Limb (tissue), 2 donors: ENCODE measurements around the gene C1orf159.
"Not testable (repeated sequence)": the region's sequence is repeated elsewhere in the genome, so short reads cannot be mapped to it uniquely, and the experiment has no call there.

Experiments used
- DNase-seq, 2 donors: peaks; one replicate each; pipeline ENCODE4 v3.0.0-alpha.2; 2016; ENCODE audit errors: extremely low spot score in 2 of 2

C1orf159 gene

DNA sequence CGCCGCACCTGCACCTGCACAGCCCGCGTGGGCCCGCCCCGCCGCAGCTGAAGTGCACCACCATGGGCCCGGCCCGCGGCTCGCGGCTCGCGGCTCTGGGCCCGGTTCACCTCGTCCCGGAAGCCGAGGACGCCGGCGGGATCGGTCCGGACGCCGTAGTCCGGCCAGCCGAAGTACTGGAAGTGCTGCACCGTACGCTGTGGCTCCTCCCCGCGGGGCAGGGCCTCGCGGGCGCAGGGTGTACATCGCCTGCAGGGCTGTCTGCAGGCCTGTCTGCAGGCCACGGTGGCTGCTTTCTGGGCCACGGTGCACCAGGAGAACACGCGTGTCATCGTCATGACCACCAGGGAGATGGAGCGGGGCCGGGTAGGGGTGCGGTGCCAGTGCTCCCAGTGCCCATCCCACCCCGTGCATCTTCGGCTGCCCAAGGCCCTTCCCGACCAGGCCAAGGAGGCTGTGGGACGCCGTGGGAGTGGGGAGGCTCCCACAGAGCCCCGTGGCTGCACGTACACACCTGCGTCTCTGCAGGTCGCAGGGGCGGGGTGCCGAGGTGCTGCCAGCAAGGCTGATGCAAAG is 48.5 kb downstream of the C1orf159 start:
- DNase-seq = no peak

DNA sequence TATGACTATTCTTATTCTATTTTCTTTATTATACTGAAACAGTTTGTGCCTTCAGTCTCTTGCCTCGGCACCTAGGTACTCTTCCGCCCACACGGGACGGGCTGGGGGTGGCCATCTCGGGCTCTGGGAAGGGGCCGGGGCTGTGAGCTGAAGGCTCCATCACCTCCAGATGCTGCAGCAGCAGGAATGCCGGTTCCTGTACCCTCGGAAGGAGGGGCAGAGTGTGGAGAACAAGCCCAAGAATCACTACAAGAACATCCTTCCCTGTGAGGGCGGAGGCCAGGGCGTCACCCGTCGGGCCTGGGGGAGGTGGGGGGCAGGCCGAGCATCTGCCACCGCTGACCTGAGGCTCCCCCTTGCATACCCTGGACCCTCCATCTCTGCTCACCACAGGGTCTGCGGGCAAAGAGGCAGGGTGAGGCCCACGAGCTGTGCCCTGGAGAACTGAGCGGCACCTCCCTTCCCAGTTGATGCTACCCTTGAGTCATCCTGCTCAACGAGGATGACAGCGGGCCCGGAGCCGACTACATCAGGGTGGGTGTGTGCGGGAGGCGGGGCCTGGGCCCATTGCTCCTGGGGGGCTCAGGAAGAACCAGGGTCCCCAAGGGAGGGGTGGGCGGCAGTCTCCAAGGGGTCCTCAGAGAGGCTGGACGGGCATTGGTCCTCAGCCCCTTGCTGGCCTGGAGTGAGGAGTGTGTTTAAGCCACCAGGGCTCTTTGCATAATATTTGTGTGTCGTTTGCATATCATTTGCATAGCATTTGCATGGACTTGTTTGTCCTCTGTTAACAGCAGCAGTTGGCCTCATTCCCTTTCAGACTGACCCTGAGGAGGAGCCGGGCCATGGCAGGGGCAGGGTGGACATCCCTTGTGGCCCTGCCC is 49.2 kb downstream of the C1orf159 start:
- no peak for DNase-seq

DNA sequence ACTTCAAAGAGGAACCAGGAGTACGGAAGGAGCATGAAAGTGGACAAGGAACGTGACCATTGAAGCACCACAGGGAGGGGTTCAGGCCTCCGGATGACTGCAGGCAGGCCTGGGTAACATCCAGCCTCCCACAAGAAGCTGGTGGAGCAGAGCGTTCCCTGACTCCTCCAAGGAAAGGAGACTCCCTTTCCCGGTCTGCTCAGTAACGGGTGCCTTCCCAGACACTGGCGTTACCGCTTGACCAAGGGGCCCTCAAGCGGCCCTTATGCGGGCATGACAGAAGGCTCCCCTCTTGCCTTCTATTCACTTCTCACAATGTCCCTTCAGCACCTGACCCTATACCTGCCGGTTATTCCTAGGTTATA is 50.0 kb downstream of the C1orf159 start:
- not testable (repeated sequence) for DNase-seq

DNA sequence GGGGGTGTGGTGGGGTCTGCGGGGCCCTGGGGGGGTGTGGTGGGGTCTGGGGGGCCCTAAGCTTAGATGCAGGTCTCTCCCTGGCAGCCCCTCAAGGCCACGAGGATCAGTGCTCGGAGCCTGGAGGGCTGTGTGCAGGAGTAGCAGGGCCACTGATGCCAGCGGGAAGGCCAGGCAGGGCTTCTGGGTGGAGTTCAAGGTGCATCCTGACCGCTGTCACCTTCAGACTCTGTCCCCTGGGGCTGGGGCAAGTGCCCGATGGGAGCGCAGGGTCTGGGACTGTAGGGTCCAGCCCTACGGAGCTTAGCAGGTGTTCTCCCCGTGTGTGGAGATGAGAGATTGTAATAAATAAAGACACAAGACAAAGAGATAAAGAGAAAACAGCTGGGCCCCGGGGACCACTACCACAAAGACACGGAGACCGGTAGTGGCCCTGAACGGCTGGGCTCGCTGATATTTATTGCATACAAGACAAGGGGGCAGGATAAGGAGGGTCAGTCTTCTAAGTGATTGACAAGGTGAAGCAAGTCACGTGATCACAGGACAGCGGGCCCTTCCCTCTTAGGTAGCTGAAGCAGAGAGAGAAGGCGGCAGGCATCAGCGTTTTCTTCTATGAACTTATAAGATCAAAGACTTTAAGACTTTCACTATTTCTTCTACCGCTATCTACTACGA is 50.5 kb downstream of the C1orf159 start:
- DNase-seq = no peak

DNA sequence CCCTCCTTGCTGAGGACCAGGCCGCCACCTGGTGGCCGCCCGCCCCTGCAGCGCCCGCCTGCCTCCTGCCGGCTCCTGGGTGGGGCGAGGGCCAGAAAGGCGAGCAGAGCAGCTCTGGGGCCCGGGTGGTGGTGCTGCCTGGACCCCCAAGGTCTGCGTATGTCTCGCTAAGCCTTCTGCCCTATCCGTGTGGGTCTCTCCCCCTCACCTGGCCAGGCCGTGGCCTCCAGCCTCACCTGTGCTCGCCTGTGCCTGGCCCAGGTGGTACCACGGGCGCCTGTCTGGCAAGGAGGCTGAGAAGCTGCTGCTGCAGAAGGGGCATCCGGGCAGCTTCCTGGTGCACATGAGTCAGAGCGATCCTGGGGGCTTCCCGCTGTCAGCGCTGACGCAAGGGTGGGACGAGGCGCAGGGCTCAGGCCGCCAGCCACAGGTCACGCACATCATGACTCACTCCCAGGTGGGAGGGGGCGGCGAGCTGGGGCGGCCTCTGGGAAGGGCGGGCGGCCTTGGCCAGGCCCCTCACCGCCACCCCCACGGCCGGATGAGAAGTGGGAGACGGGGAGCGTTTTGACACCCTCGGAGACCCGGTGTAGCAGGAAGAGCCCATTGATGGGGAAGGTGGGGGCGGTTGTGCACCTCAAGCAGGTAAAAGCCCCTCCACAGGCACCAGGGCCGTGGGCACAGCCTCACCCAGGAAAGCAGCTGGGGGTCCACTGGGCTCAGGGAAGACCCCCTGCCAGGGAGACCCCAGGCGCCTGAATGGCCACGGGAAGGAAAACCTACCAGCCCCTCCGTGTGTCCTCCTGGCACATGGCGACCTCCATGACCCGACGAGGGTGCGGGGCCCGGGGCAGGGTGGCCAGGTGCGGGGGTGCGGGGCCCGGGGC is 51.7 kb downstream of the C1orf159 start:
- DNase-seq = peak in 1 of 2 donors; percentile 72

DNA sequence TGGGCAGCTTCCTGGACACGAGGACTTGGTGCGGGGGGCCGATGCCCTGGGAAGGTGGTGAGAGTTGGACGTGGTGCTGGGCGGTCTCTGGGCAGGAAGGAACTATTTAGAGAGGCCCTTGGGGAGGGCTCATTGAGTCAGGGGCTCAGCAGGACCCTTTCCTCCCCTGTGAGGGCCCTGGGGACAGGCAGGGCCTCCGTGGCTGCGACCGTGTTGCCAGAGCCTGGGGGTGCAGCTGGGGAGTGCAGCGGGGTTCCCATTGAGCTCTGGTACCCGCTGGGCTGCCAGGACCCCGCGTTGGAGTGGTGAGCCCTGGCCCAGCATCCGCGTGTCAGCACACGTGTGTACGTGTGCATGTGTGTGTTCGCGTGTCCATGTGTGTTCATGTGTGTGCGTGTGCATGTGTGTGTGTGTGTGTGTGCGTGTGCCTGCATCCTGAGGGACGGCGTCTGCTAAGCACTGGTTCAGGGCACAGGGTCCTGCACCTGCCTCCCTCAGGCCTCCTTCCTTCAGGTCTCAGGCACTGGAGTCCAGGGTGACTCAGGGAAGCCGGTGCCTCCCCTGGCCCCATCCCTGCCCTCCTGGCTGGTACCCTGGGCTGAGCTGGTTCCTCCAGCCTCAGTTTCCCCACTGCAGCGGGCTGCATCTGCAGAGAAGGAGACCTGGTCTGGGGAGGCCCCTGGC is 52.5 kb downstream of the C1orf159 start:
- DNase-seq = no peak

DNA sequence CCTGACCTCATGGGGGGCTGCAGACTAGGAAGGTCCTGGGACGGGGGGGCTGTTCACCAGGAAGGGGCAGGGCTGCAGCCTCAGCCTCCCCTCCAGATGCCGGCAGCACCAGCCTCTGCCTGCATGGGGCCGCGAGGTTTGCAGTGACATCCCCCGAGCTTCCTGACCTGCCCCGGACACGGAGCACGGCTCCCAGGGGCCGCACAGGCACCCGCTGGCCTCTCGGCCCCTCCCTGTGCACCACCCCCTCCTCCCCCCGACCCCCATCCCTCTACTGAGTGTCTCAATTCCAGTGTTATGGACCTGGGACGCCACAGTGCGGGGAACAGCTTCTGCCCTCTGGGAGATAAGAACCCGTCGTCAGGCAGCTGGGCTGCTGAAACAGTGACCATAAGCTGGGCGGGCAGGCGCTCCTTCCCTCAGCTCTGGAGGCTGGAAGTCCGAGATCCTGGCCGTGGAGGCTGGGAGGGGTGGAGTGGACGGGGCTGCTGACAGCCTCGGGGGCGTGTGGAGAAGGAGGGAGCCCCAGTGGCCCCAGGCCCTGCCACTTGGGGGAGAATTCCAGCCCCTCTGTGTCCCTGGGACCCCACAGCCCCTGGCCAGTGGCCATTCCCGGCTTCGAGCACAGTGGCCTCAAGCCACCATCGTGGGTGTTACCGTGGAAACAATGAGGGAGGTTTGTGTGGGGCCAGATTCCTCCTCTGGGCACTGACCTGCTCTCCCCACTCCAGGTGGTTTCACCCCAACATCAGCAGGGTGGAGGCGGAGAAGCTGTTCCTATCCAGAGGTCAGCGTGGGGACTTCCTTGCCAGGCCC is 53.3 kb downstream of the C1orf159 start:
- DNase-seq = no peak

DNA sequence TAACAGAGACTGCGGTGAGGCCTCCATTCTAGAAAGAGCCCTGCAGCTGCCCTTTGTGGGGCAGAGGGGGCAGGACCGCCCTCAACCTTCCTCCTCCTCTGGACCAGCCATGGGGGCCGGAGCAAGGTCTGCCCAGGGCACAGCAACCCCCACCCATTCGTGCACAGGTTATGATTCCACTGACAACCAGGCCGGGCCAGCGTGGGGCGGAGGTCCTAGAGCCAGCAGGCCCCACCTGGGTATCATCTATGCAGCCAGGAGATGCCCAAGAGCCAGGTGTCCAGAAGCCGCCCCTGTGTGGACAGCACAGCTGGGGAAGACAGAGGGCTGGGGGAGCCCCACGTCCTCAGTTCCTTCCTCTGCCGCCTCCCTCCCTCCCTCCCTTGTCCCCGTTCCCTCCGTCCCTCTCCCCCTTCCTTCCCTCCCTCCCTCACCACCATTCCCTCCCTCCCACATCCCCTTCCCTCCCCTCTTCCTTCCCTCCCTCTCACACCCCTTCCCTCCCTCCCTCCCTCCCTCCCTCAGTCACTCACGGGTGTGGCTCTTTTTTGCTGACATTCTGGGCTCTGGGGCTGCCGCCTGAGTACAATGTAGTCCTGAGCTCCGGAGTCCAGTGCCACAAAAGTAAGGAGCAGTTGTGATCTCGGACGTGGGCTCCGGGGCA is 54.1 kb downstream of the C1orf159 start:
- DNase-seq = no peak

DNA sequence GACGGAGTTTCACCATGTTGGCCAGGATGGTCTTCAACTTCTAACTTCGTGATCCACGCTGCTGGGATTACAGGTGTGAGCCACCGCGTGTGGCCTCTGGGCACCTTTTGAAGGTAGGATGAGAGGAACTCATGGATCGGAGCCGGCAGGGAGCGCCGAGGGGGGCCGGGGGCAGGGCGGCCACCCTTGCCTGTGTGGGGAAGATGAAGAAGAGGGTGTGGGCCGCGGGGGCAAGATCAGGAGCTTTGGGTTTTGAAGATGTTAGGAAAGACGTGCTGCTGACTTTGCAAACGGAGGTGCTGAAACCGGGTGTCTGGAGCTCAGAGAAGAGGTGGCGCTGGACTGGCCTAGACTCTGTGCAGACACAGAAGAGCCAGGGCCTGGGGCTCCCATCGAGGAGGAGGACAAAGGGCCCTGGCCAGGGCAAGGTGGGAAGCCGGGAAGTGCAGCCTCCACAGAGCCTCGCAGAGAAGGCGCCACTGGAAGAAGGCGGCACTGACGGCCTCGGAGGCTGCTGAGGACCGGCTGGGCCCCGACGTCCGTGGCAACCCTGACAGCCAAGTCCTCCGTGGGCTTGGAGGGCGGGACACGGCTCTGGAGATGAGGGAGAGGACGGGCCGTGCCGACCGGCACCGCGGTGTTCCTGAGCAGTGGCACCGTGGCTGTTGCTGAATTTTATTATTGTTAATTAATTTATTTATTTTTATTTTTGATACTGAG is 55.4 kb downstream of the C1orf159 start:
- DNase-seq = no peak

DNA sequence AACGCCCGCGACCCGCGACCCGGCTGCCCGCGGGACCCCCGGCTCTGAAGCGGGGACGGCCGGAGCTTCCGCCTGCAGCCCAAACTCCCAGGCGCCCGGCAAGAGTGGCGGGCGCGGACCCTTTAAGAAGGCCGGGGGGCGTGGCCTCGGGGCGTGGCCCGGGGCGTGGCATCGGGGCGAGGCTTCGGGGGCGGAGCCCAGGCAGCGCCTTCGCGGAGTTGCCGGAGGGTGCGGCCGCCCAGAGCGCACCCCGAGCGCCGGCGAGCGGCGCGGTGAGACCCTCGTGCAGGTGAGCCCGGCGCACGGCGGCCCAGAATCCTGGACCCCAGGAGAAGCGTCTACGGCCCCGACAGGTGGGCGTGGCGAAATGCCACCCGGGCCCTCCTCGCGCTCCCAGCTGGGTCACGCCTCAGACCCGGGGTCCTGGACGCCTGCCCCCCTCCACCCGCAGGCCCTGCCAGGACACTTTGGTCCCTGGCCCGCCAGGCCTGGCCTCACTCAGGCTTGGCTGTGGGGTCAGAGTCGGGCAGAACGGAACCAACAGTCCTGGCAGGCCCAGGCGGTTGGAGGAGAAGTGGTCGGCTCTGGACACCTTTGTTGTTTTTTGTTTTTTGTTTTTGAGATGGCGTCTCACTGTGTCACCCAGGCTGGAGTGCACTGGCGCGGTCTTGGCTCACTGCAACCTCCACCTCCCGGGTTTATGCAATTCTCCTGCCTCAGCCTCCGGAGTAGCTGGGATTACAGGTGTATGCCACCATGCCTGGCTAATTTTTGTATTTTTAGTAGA is 56.2 kb downstream of the C1orf159 start:
- DNase-seq = peak; percentile 36 to 89

DNA sequence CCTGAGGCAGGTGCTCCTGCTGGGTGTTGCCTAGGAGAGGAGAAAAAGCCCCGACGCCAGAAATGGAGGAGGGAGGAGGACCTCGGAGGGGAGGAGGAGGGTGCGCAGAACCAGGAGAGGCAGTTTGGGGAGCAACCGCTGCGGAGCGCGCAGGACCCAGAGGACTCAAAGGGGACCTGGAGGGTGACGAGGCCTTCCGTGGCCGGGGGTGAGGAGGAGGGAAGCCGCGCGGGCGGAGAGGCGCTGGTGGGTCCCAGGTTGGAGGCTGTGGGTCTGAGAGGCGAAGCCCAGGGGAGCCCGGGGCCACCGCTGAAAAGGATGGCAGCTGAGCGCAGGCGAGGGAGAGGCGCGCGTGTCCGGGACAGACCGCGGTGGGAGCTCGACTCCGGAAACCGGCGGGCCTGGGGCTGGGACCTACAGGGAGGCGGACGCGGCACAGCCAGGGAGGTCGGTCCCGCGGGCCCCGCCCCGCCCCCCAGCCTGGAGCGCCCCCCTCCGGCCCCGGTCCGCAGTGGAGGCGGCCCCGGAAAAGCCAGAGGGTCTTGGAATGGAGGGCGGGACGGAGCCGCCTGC is 56.9 kb downstream of the C1orf159 start:
- DNase-seq = no peak

DNA sequence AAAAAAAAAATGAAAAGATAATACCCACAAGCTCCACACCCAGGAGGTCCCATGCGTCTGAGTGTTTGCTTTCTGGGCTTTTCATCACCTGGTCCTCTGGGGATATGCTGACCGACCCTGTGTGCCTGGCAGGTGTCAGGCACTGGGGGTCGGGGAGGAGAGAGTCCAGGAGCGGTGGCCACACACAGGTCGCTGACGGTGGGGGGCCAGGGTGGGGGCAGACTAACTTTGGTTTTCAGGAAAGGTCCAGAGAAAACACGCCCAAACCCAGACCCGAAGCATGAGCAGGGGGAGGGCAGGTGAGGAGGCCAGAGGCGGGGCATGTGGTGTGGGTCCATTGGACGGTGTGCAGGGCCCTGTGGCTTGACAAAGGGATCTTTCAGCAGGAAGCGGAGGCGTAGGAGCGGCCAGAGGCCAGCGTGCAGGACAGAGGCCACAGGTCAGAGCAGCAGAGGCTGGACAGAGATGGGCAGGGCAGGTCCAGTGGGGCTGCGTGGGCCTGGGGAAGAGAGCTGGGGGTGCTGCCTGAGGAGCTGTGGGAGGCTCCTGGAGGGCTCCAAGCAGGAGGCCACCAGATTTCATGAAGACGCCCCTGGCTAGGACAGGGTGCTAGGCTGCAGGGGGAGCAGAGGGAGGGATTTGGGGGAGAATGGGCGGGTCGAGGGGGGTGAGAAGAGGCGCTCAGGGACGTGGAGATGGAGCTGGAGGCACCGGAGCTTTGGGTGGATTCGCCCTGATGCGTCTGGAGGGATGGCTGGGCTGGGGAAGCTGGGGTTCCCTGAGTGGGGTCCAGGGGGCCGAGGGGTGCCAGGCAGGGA is 57.6 kb downstream of the C1orf159 start:
- DNase-seq = no peak

DNA sequence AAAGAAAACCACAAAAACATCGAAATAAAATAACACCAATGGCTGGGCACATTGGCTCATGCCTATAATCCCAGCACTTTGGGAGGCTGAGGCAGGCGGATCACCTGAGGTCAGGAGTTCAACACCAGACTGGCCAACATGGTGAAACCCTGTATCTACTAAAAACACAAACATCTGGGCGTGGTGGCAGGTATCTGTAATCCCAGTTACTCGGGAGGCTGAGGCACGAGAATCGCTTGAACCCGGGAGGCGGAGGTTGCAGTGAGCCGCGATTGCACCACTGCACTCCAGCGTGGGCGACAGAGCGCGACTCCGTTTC is 58.2 kb downstream of the C1orf159 start:
- not testable (repeated sequence) for DNase-seq

DNA sequence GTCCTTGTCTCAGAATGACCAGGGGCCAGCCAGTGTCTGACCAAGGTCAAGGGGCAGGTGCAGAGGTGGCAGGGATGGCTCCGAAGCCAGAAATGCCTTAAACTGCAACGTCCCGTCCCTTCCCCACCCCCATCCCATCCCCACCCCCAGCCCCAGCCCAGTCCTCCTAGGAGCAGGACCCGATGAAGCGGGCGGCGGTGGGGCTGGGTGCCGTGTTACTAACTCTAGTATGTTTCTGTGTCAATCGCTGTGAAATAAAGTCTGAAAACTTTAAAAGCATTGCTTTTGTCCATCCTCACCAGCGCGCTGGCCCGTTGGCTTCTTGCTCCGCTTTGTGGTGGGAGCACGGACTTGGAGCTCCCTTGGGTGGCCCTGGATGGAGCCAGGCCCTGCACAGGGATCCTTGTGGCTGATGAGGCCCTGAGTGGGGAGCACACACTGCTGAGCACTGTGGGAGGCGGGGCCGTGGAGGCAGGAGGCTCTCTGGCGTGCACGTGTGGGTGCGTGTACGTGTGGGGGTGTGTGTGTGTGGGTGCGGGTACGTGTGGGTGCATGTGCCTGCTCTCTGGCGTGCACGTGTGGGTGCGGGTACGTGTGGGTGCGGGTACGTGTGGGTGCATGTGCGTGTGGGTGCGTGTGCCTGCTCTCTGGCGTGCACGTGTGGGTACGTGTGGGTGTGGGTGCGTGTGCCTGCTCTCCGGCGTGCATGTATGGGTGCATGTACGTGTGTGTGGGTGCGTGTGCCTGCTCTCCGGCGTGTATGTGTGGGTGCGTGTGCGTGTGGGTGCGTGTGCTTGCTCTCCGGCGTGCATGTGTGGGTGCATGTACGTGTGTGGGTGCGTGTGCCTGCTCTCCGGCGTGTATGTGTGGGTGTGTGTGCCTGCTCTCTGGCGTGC is 59.8 kb downstream of the C1orf159 start:
- no peak for DNase-seq

DNA sequence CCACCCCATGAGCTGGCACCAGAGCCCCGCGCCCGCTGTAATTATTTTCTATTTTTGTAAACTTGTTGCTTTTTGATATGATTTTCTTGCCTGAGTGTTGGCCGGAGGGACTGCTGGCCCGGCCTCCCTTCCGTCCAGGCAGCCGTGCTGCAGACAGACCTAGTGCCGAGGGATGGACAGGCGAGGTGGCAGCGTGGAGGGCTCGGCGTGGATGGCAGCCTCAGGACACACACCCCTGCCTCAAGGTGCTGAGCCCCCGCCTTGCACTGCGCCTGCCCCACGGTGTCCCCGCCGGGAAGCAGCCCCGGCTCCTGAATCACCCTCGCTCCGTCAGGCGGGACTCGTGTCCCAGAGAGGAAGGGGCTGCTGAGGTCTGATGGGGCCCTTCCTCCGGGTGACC is 60.9 kb downstream of the C1orf159 start:
- DNase-seq = no peak

DNA sequence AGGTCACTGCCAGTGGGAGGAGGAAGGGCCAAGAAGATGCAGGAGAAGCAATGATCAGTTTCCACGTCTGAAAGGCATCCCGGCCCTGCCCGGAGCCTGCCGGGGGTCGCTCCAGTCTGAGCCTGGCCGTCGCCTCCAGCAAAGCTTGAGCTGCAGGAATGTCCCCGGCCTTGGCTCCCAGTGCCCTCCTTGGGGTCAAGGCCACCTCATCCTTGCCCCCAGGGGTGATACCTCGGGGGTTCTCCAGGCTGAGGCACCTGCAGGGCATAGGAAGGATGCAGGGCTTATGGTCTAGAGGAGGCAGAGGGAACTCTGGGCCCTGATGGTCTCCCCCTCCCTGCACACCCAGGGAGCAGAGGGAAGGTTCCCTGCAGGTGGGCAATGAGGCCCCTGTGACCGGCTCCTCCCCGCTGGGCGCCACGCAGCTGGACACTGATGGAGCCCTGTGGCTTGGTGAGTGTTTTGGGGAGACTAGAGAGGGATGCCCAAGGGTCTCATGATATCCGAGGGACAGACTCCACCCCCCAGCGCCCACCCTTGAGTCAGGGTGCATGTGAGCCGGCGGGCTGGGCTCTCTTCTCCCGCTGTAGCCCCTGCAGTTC is 61.7 kb downstream of the C1orf159 start:
- DNase-seq = no peak
